Transverse colon (tissue), 4 donors: ENCODE measurements around the gene FBXO34.

Source experiments
- EP300 ChIP-seq: sonication (generic); formaldehyde crosslinking; IDR thresholded peaks from one replicate; pipeline ENCODE4 v1.6.1; 2017; ENCODE audit warnings: antibody characterized with exemption, low read depth
- POLR2A ChIP-seq: fragments of 450-650 bp; IDR thresholded peaks from one replicate; pipeline ENCODE4 v1.6.1; 2016; ENCODE audit warnings: antibody characterized with exemption, mild to moderate bottlenecking, moderate library complexity
- POLR2AphosphoS5 ChIP-seq, 3 donors: sonication (generic); formaldehyde crosslinking; IDR thresholded peaks; one replicate each; pipeline ENCODE4 v1.6.1; 2016; ENCODE audit warnings: antibody characterized with exemption in 3 of 3
- TF ChIP-seq, protein P1 (sequence below), 5 experiments: fragments of 200-600 bp in 3 of 5; fragments of 450-650 bp in 2 of 5; sonication (generic) in 3 of 5; IDR thresholded peaks; 1 replicate in 2 of 5; 2 replicates in 3 of 5; pipeline ENCODE4 v1.5.1; 2016 to 2017; ENCODE audit warnings: antibody characterized with exemption in 5 of 5, inconsistent platforms in 3 of 5, mild to moderate bottlenecking in 2 of 5, moderate library complexity in 1 of 5

DNA sequence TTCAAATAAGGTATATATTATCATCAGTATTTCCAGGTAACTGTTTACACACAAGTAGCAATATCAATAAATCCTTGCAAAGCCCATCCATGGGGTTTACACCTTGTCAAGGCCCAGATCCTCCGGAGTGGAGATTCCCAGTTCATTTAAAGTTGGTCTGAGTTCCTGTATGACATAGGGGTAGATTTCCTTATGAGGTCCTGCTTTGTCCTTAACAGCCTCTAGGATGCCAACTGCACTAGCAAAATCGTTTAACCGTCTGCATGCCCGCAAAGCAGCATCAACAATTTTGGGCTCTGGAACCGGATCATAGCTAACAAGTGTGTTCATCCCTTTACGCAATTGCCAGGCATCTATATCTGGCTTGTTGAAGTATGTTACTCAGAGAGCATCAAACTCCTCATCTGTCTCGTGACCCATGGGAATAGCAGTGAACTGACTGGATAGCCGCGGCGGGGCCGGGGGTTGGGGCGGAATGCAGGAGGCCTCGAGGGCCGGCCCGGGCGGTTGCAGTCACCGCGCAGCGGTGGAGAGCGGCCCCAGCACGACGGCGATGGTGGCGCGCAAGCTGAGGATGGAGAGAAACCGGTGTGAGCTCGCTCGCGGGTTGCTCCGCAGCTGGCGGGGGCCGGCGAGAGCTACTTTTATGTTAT, 30.6 kb upstream of the FBXO34 start:
- TF ChIP-seq, protein P1, sequence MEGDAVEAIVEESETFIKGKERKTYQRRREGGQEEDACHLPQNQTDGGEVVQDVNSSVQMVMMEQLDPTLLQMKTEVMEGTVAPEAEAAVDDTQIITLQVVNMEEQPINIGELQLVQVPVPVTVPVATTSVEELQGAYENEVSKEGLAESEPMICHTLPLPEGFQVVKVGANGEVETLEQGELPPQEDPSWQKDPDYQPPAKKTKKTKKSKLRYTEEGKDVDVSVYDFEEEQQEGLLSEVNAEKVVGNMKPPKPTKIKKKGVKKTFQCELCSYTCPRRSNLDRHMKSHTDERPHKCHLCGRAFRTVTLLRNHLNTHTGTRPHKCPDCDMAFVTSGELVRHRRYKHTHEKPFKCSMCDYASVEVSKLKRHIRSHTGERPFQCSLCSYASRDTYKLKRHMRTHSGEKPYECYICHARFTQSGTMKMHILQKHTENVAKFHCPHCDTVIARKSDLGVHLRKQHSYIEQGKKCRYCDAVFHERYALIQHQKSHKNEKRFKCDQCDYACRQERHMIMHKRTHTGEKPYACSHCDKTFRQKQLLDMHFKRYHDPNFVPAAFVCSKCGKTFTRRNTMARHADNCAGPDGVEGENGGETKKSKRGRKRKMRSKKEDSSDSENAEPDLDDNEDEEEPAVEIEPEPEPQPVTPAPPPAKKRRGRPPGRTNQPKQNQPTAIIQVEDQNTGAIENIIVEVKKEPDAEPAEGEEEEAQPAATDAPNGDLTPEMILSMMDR (IDR thresholded peaks at IDR 0.05): no peak
- TF ChIP-seq POLR2AphosphoS5 (IDR thresholded peaks at IDR 0.05) (no peak), POLR2A (no peak), EP300 (no peak)
